HepG2 (cell line): ENCODE measurements around the gene HK2. TPM values are rescaled to one million over a fixed set of nuclear protein-coding genes. Genes with fewer than 3 reads are reported as not detected.

ENCODE experiments used
- AFF4 ChIP-seq: sonication (generic); formaldehyde crosslinking; IDR thresholded peaks from 2 replicates; pipeline ENCODE4 v1.4.0; 2020; ENCODE audit warnings: missing genetic modification reagents
- KLF15 ChIP-seq: sonication (generic); formaldehyde crosslinking; IDR thresholded peaks from 2 replicates; pipeline ENCODE4 v1.8.1; 2023; ENCODE audit warnings: borderline replicate concordance, mild to moderate bottlenecking, inconsistent platforms, missing genetic modification reagents, mixed read lengths
- KLF16 ChIP-seq, 2 experiments: sonication (generic) in 1 of 2; formaldehyde crosslinking in 1 of 2; IDR thresholded peaks; 2 replicates each; pipeline versions ENCODE4 v1.6.1 to v1.8.0; 2016 to 2023; ENCODE audit warnings: missing genetic modification reagents in 2 of 2, missing compliant biosample characterization in 1 of 2
- MXD1 ChIP-seq: sonication (generic); formaldehyde crosslinking; IDR thresholded peaks from 2 replicates; pipeline ENCODE4 v1.4.0; 2020; ENCODE audit warnings: mild to moderate bottlenecking, missing genetic modification reagents
- PAXIP1 ChIP-seq: sonication (generic); formaldehyde crosslinking; conservative IDR thresholded peaks from 2 replicates; pipeline ENCODE4 v1.4.0; 2020; ENCODE audit warnings: mild to moderate bottlenecking, missing genetic modification reagents, moderate library complexity
- SP1 ChIP-seq, 2 experiments: fragments of 450-650 bp in 1 of 2; sonication (generic) in 1 of 2; formaldehyde crosslinking in 1 of 2; IDR thresholded peaks; 2 replicates each; pipeline versions ENCODE4 v1.4.0 to v1.6.1; 2016 to 2020; ENCODE audit warnings: missing genetic modification reagents in 1 of 2
- ZNF160 ChIP-seq: sonication (generic); formaldehyde crosslinking; IDR thresholded peaks from 2 replicates; pipeline ENCODE4 v1.8.0; 2022; ENCODE audit warnings: mild to moderate bottlenecking, inconsistent platforms, missing genetic modification reagents
- ZNF451 ChIP-seq: sonication (generic); formaldehyde crosslinking; IDR thresholded peaks from 2 replicates; pipeline ENCODE4 v1.5.0; 2020; ENCODE audit warnings: mild to moderate bottlenecking, missing genetic modification reagents
- ZNF609 ChIP-seq: sonication (generic); formaldehyde crosslinking; IDR thresholded peaks from 2 replicates; pipeline ENCODE4 v1.4.0; 2020; ENCODE audit warnings: mild to moderate bottlenecking, missing genetic modification reagents, borderline replicate concordance
- ZNF710 ChIP-seq: sonication (generic); formaldehyde crosslinking; IDR thresholded peaks from 2 replicates; pipeline ENCODE4 v1.5.0; 2020; ENCODE audit warnings: mild to moderate bottlenecking, missing genetic modification reagents, borderline replicate concordance
- ZNF747 ChIP-seq: sonication (generic); formaldehyde crosslinking; IDR thresholded peaks from 2 replicates; pipeline ENCODE4 v1.8.1; 2023; ENCODE audit warnings: missing genetic modification reagents, mild to moderate bottlenecking, borderline replicate concordance
- polyA plus RNA-seq, 8 experiments: library from polyadenylated mRNA; depleted of rRNA in 3 of 8; stranded (reverse) in 7 of 8; unstranded in 1 of 8; fragments of >200 nt; fragmentation: Illumina TruSeq in 4 of 8; extraction: Trizol in 4 of 8; gene quantifications; 2 replicates each; pipeline versions ENCODE4 v1.2.1 to v1.2.3, GENCODE V29; 2011 to 2016; ENCODE audit warnings: low read depth in 4 of 8, missing spikeins in 1 of 8, mixed read lengths in 1 of 8; ENCODE audit not compliant: insufficient read depth in 1 of 8
- total RNA-seq, 5 experiments: library from RNA; depleted of rRNA; stranded (reverse); fragments of >200 nt; fragmentation: Illumina TruSeq; extraction: Trizol; gene quantifications; 2 replicates each; pipeline ENCODE4 v1.2.3, GENCODE V29; 2016; ENCODE audit warnings: low read depth in 1 of 5

HK2 gene
- total and polyA plus RNA-seq, 2 of the 13 experiments (the other 11 are each of a cell fraction or from before 2014, with no cell fraction given): 13.2 to 101 TPM

GRCh38 chr2:74833418-74834233 is at the start of gene HK2 (continued):
- no peak; the same call in 1 of the 2 replicates for TF ChIP-seq AFF4
- TF ChIP-seq ZNF609 (CRISPR knock-in tag): peak; percentile 72
- peak; percentile 92; the same call in 1 of the 2 replicates for TF ChIP-seq MXD1 (CRISPR knock-in tag)
- no peak; the same call in none of the 2 replicates for TF ChIP-seq ZNF451 (CRISPR knock-in tag)
- no peak for TF ChIP-seq SP1 (IDR thresholded peaks at IDR 0.05)
- TF ChIP-seq SP1 (CRISPR knock-in tag; IDR thresholded peaks at IDR 0.05): peak; percentile 81
- TF ChIP-seq KLF15 (CRISPR knock-in tag): peak; percentile 91
- 0 out of 2 replicates have a peak, but pooled peaks have one; percentile 13 for TF ChIP-seq ZNF710
- TF ChIP-seq PAXIP1: peak; percentile 29; the same call in 1 of the 2 replicates
- peak in 1 of 2 experiments; percentile 88; a peak in 2 of 4 replicates for TF ChIP-seq KLF16 (CRISPR knock-in tag; IDR thresholded peaks at IDR 0.05)
- TF ChIP-seq ZNF160 (CRISPR knock-in tag): peak; percentile 66; the same call in 1 of the 2 replicates
- TF ChIP-seq ZNF747 (CRISPR knock-in tag): peak; percentile 53; the same call in 1 of the 2 replicates
